Duodenal mucosa (tissue), 2 donors: ENCODE measurements around the gene LONRF2.
"Not testable (repeated sequence)": the region's sequence is repeated elsewhere in the genome, so short reads cannot be mapped to it uniquely, and the experiment has no call there.

Experiments
- H3K27ac ChIP-seq: one replicate; pipeline ENCODE4 v1.7.0; 2013; ENCODE audit warnings: low read depth, low read length
- H3K27me3 ChIP-seq, 2 donors: one replicate each; pipeline ENCODE4 v1.7.0; 2013; ENCODE audit warnings: low read length in 2 of 2, control low read depth in 1 of 2; ENCODE audit not compliant: insufficient read depth in 2 of 2, control insufficient read depth in 1 of 2
- H3K36me3 ChIP-seq, 2 donors: one replicate each; pipeline ENCODE4 v1.7.0; 2013; ENCODE audit warnings: low read length in 2 of 2, control low read depth in 1 of 2; ENCODE audit not compliant: insufficient read depth in 2 of 2, control insufficient read depth in 1 of 2
- H3K4me1 ChIP-seq, 2 donors: one replicate each; pipeline ENCODE4 v1.7.0; 2013; ENCODE audit warnings: low read length in 2 of 2, control low read depth in 1 of 2; ENCODE audit not compliant: insufficient read depth in 2 of 2, control insufficient read depth in 1 of 2
- H3K4me3 ChIP-seq, 2 donors: one replicate each; pipeline ENCODE4 v1.7.0; 2013; ENCODE audit warnings: low read length in 2 of 2, low read depth in 1 of 2
- H3K9ac ChIP-seq, 2 donors: one replicate each; pipeline ENCODE4 v1.7.0; 2013; ENCODE audit warnings: low read length in 2 of 2, low read depth in 1 of 2
- H3K9me3 ChIP-seq, 2 donors: one replicate each; pipeline ENCODE4 v1.7.0; 2013; ENCODE audit warnings: low read length in 2 of 2, control low read depth in 1 of 2; ENCODE audit not compliant: control insufficient read depth in 1 of 2

The LONRF2 gene

DNA sequence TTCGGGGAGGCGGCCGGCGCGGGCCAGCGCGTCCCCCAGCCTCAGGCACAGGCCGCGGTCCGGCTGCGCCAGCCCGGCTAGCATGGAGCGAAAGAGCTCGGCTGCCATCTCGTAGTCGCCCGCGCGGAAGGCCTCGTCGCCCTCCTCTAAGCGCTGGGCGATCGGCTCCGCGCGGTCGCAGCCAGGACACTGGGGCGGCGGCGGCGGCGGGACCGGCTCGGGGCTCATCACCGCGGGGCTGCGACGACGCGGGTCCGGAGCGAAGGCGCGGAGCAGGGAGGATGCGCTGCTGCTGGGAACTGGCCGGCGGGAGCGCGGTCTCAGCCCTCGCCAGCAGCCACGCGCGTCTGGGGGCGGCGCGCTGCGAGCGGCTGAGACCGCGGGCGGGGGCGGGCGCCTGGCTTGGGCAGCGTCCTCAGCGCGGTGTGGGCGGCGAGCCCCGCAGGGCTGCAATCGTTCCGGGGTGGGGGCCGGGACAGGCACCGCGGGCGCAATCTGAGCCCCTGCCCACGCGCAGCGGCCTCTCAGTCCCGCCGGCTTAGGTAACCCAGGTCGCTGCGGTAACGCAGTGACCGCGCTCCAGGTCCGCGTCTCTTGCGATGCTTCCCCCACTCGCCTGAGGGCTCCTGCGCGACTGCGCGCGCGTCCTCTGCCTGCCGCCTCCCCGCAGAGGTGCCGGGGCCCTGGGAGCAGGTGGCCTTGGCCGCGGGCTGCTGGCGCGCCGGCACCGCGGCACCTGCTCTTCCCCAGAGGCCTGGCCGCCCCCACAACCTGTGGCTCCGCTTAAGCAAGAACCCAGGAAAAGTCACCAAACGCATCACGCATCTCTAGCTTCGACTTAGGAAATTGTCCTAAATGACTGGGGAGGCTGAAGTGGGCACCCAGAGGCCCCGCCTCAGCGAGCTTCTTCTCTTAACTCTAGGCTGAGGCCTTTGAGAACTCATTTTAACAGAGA is at the start of gene LONRF2:
TSS of gene LONRF2 (minus strand) at position 636 of the 955 bp plus-strand sequence. CDS start at position 228, 408 bp downstream.
- Histone ChIP-seq H3K4me3 (peak within 1 kb of the TSS; percentile 44 to 55), H3K9ac (no peak within 1 kb of the TSS), H3K27me3 (peaks cover 25% of the 10 kb centered on the region in 2 donors), H3K27ac (no peak within 1 kb of the TSS), H3K4me1 (no peaks in the 10 kb centered on the region), H3K36me3 (no peaks in the 10 kb centered on the region), H3K9me3 (peaks cover 0 to 13% of the 10 kb centered on the region in 2 donors)

DNA sequence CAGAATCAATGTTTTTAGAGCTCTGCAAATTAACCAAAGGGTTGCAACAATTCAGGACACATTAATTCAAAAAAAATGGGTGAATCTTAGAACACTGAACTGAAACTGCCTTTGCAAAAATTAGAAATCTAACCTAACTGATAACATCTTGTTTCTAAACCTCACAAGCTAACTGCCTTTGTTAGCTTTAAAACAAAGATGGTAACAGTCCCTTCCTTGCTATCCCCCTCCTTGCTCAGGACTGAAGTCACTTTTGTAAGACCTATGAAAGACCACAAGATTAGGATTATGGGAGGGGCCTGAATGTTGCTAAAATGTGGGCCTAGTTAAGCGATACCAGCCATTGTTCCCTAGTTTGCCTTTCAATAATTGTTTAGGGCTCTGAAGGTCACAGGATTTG is 44.9 kb upstream of the LONRF2 start:
- H3K9ac ChIP-seq, result no peak overlapping the region
- no peak overlapping the region for H3K27ac ChIP-seq
- no peak overlapping the region for H3K4me3 ChIP-seq
- no peaks in the 10 kb centered on the region for H3K4me1 ChIP-seq
- no peaks in the 10 kb centered on the region for H3K27me3 ChIP-seq
- H3K36me3 ChIP-seq, result no peaks in the 10 kb centered on the region
- peaks cover 2 to 17% of the 10 kb centered on the region in 2 donors for H3K9me3 ChIP-seq

- no peaks in the 10 kb centered on the region for H3K36me3 ChIP-seq
- H3K9me3 ChIP-seq, result peaks cover 2 to 8% of the 10 kb centered on the region in 2 donors
- no peaks in the 10 kb centered on the region for H3K27me3 ChIP-seq
- no peak overlapping the region for H3K4me3 ChIP-seq
- no peak overlapping the region for H3K9ac ChIP-seq
- no peaks in the 10 kb centered on the region for H3K4me1 ChIP-seq
- no peak overlapping the region for H3K27ac ChIP-seq
Measured at GRCh38 chr2:100365434-100365833, 43.1 kb upstream of the LONRF2 start.

DNA sequence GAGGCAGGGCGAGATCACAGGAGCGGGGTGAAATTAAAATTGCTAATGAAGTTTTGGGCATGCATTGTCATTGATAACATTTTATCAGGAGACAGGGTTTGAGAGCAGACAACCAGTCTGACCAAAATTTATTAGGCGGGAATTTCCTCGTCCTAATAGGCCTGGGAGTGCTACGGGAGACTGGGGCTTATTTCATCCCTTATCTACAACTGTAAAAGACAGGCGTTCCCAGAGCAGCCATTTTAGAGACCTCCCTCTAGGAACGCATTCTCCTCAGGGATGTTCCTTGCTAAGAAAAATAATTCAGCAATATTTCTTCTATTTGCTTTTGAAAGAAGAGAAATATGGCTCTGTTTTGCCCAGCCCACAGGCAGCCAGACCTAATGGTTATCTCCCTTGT is 40.0 kb upstream of the LONRF2 start:
- H3K9ac ChIP-seq, H3K27me3 ChIP-seq, H3K4me3 ChIP-seq, H3K27ac ChIP-seq, H3K9me3 ChIP-seq, H3K36me3 ChIP-seq, H3K4me1 ChIP-seq: not testable (repeated sequence)

DNA sequence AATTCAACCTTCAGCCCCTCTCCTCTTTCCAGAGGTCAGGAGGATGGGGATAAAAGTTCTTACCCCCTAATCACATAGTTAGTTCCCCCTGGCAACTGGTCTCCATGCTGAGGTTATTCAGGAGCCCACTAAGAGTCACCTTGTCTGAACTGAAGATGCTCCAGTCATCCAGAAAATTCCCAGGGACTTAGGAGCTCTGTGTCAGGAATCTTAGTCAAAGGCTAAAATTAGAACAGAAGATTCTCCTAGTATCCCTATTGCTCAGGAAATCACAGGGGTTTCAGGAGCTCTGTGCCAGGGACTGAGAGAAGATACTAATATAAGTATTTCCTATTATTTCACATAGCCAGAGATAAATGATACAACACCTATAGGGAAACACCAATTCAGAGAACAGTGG is 37.3 kb upstream of the LONRF2 start:
- no peaks in the 10 kb centered on the region for H3K9me3 ChIP-seq
- H3K36me3 ChIP-seq, result no peaks in the 10 kb centered on the region
- no peak overlapping the region for H3K9ac ChIP-seq
- no peak overlapping the region for H3K27ac ChIP-seq
- no peaks in the 10 kb centered on the region for H3K27me3 ChIP-seq
- H3K4me3 ChIP-seq, result no peak overlapping the region
- H3K4me1 ChIP-seq, result no peaks in the 10 kb centered on the region

- no peaks in the 10 kb centered on the region for H3K4me1 ChIP-seq
- no peaks in the 10 kb centered on the region for H3K9me3 ChIP-seq
- no peaks in the 10 kb centered on the region for H3K27me3 ChIP-seq
- no peak overlapping the region for H3K4me3 ChIP-seq
- no peak overlapping the region for H3K9ac ChIP-seq
- no peaks in the 10 kb centered on the region for H3K36me3 ChIP-seq
- H3K27ac ChIP-seq, result no peak overlapping the region
Measured at GRCh38 chr2:100358554-100358953, 36.3 kb upstream of the LONRF2 start.

DNA sequence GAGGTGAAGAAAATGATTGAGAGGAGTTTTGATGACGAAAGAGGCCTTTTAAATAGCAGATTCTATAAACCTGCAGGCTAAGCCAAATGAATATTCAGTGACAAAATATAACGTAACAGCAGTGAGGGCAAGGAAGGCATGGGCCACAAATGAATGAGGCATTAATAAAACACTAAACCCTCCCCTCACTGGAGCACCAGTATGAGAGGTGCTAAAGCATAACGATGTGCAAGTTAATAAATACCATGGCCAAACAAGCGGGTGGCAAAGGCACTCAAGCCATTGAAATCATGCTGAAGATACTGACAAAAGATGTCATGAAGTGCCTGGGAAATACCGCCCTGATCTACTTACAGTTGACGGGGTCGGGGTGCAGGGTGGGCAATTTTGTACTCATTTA is 30.2 kb upstream of the LONRF2 start:
- Histone ChIP-seq H3K9ac (no peak overlapping the region), H3K9me3 (no peaks in the 10 kb centered on the region), H3K27me3 (peaks cover 0 to 2% of the 10 kb centered on the region in 2 donors), H3K27ac (no peak overlapping the region), H3K36me3 (no peaks in the 10 kb centered on the region), H3K4me1 (no peaks in the 10 kb centered on the region), H3K4me3 (no peak overlapping the region)

- H3K4me1 ChIP-seq, result no peaks in the 10 kb centered on the region
- peaks cover 0 to 2% of the 10 kb centered on the region in 2 donors for H3K27me3 ChIP-seq
- no peaks in the 10 kb centered on the region for H3K36me3 ChIP-seq
- no peak overlapping the region for H3K4me3 ChIP-seq
- H3K9ac ChIP-seq, result no peak overlapping the region
- H3K9me3 ChIP-seq, result no peaks in the 10 kb centered on the region
- no peak overlapping the region for H3K27ac ChIP-seq
Measured at GRCh38 chr2:100350661-100351185, 28.4 kb upstream of the LONRF2 start.

DNA sequence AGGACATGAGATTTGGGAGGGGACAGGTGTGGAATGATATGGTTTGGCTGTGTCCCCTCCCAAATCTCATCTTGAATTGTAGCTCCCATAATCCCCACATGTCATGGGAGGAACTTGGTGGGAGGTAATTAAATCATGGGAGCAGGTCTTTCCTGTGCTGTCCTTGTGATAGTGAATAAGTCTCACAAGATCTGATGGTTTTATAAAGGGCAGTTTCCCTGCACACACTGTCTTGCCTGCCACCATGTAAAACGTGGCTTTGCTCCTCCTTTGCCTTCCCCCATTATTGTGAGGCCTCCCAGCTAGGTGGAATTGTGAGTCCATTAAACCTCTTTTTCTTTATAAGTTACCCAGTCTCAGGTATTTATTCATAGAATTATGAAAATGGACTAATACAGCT is 22.8 kb upstream of the LONRF2 start:
- not testable (repeated sequence) for H3K9me3 ChIP-seq, H3K4me3 ChIP-seq, H3K36me3 ChIP-seq, H3K27me3 ChIP-seq, H3K4me1 ChIP-seq, H3K27ac ChIP-seq, H3K9ac ChIP-seq

GRCh38 chr2:100344433-100344832 is 22.1 kb upstream of the LONRF2 start:
- peaks cover 0 to 5% of the 10 kb centered on the region in 2 donors for H3K27me3 ChIP-seq
- H3K9ac ChIP-seq, result no peak overlapping the region
- H3K27ac ChIP-seq, result no peak overlapping the region
- H3K9me3 ChIP-seq, result peaks cover 0 to 4% of the 10 kb centered on the region in 2 donors
- no peaks in the 10 kb centered on the region for H3K36me3 ChIP-seq
- no peaks in the 10 kb centered on the region for H3K4me1 ChIP-seq
- H3K4me3 ChIP-seq, result no peak overlapping the region
